OCI-LY1 (cell line): Measurements from ENCODE around the gene PLCB4.

ENCODE experiments used
- H2AFZ ChIP-seq: fragments of 200-600 bp; sonication (generic), shearing (Covaris generic); 2 replicates; pipeline ENCODE4 v1.6.0; 2014; ENCODE audit warnings: antibody characterized with exemption, mild to moderate bottlenecking, low read length
- H3F3A ChIP-seq: fragments of 200-600 bp; sonication (generic), shearing (Covaris generic); 2 replicates; pipeline ENCODE4 v1.6.0; 2014; ENCODE audit warnings: mild to moderate bottlenecking, antibody characterized with exemption, low read length, moderate library complexity; ENCODE audit not compliant: insufficient read depth
- H3K27ac ChIP-seq: fragments of 200-600 bp; sonication (generic); 2 replicates; pipeline ENCODE4 v1.5.1; 2014; ENCODE audit warnings: low read length, mixed run types, mild to moderate bottlenecking, low read depth; ENCODE audit not compliant: poor library complexity, severe bottlenecking
- H3K27me3 ChIP-seq: fragments of 200-600 bp; sonication (generic); 2 replicates; pipeline ENCODE4 v1.6.0; 2014; ENCODE audit warnings: antibody characterized with exemption, mild to moderate bottlenecking, low read length, moderate library complexity; ENCODE audit not compliant: insufficient read depth
- H3K36me3 ChIP-seq: fragments of 200-600 bp; sonication (generic); 2 replicates; pipeline ENCODE4 v1.6.1; 2014; ENCODE audit warnings: mild to moderate bottlenecking, antibody characterized with exemption, low read length, moderate library complexity, mixed read lengths; ENCODE audit not compliant: insufficient read depth
- H3K4me1 ChIP-seq: fragments of 200-600 bp; sonication (generic); 2 replicates; pipeline ENCODE4 v1.5.1; 2014; ENCODE audit warnings: mild to moderate bottlenecking, low read length, moderate library complexity; ENCODE audit not compliant: insufficient read depth, severe bottlenecking
- H3K4me2 ChIP-seq: fragments of 200-600 bp; sonication (generic), shearing (Covaris generic); 2 replicates; pipeline ENCODE4 v1.6.1; 2014; ENCODE audit warnings: low read length
- H3K4me3 ChIP-seq: fragments of 200-600 bp; sonication (generic); 2 replicates; pipeline ENCODE4 v1.5.1; 2014; ENCODE audit warnings: low read length, low read depth, mild to moderate bottlenecking, mixed read lengths; ENCODE audit not compliant: poor library complexity, severe bottlenecking
- H3K79me2 ChIP-seq: fragments of 200-600 bp; shearing (Covaris generic); 2 replicates; pipeline ENCODE4 v1.6.1; 2016; ENCODE audit warnings: mixed run types, low read length, mixed read lengths; ENCODE audit not compliant: insufficient read depth
- H3K9ac ChIP-seq: fragments of 200-600 bp; sonication (generic), shearing (Covaris generic); 2 replicates; pipeline ENCODE4 v1.6.1; 2014; ENCODE audit warnings: mild to moderate bottlenecking, low read length, mixed read lengths
- H3K9me2 ChIP-seq: fragments of 200-600 bp; sonication (generic), shearing (Covaris generic); 2 replicates; pipeline ENCODE4 v1.6.1; 2014; ENCODE audit warnings: low read depth, mild to moderate bottlenecking, low read length, mixed read lengths
- H3K9me3 ChIP-seq: fragments of 200-600 bp; shearing (Covaris generic); 2 replicates; pipeline ENCODE4 v1.6.1; 2014; ENCODE audit warnings: low read length, mixed read lengths
- H4K20me1 ChIP-seq: fragments of 200-600 bp; sonication (generic), shearing (Covaris generic); 2 replicates; pipeline ENCODE4 v1.6.0; 2016; ENCODE audit warnings: mild to moderate bottlenecking, low read length; ENCODE audit not compliant: insufficient read depth
- EZH2 ChIP-seq: fragments of 200-600 bp; sonication (generic), shearing (Covaris generic); IDR thresholded peaks from 2 replicates; pipeline ENCODE4 v1.8.0; 2017; ENCODE audit warnings: borderline replicate concordance, mixed run types, mild to moderate bottlenecking, antibody characterized with exemption, low read length, moderate library complexity, mixed read lengths
- TF ChIP-seq, protein P1 (sequence below): fragments of 200-600 bp; sonication (generic), shearing (Covaris generic); IDR thresholded peaks from 2 replicates; pipeline ENCODE4 v1.5.1; 2017; ENCODE audit warnings: mild to moderate bottlenecking, antibody characterized with exemption, low read length, moderate library complexity, mixed read lengths

PLCB4 gene

DNA sequence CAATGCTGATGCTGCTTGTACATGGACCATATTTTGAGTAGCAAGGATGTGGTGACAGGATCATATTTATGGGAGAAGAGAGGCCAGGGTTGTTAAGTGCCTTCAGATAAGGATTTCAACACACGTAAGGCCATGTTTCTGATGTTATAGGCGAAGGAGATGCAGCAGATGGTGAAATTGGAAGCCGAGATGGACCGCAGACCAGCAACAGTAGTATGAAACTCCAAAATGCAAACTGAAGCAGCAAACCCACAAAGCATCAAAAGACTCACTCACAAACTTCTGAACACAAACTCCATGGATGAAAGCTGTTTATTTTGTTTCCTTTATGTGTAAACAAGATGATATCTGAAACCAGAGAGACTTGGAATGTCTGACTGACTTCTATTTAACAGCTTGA, 409.9 kb downstream of the PLCB4 start:
- H3K4me1 ChIP-seq, result no peaks in the 10 kb centered on the region
- no peaks in the 10 kb centered on the region for H3K36me3 ChIP-seq
- no peak overlapping the region for H3K27ac ChIP-seq
- H4K20me1 ChIP-seq, result no peaks in the 10 kb centered on the region
- no peak overlapping the region for H3K4me2 ChIP-seq
- H3K9ac ChIP-seq, result no peak overlapping the region
- no peaks in the 10 kb centered on the region for H3K9me3 ChIP-seq
- no peak overlapping the region for H3K4me3 ChIP-seq
- H3K27me3 ChIP-seq, result 0 out of 2 replicates have a peak, but pooled peaks cover 4% of the 10 kb centered on the region
- H2AFZ ChIP-seq, result no peak overlapping the region
- no peaks in the 10 kb centered on the region for H3K79me2 ChIP-seq
- H3K9me2 ChIP-seq, result no peaks in the 10 kb centered on the region
- H3F3A ChIP-seq, result no peaks in the 10 kb centered on the region
- no peak for TF ChIP-seq EZH2
- TF ChIP-seq, protein P1, sequence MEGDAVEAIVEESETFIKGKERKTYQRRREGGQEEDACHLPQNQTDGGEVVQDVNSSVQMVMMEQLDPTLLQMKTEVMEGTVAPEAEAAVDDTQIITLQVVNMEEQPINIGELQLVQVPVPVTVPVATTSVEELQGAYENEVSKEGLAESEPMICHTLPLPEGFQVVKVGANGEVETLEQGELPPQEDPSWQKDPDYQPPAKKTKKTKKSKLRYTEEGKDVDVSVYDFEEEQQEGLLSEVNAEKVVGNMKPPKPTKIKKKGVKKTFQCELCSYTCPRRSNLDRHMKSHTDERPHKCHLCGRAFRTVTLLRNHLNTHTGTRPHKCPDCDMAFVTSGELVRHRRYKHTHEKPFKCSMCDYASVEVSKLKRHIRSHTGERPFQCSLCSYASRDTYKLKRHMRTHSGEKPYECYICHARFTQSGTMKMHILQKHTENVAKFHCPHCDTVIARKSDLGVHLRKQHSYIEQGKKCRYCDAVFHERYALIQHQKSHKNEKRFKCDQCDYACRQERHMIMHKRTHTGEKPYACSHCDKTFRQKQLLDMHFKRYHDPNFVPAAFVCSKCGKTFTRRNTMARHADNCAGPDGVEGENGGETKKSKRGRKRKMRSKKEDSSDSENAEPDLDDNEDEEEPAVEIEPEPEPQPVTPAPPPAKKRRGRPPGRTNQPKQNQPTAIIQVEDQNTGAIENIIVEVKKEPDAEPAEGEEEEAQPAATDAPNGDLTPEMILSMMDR, result no peak

DNA sequence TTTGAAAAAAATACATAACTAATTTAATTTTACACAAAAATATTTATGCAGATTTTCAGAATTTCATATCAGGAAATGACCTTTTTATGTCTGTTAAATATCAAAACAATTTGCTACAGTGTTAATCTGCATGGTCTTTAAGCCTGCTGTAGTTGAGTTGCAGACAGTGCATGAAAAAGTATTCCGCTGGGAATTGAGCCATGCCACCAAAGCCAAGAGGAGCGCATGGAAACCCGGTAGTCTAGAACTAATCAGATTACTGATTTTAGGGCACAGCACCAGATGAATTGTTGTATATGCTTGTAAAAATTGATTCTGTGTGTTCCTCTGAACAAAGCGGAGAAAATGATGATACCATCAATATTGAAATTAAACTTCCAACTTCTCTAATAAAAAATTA, 411.2 kb downstream of the PLCB4 start:
- Histone ChIP-seq H3K9me2 (no peaks in the 10 kb centered on the region), H3K36me3 (no peaks in the 10 kb centered on the region), H3F3A (no peaks in the 10 kb centered on the region), H3K9me3 (no peaks in the 10 kb centered on the region), H3K27me3 (0 out of 2 replicates have a peak, but pooled peaks cover 4% of the 10 kb centered on the region), H2AFZ (no peak overlapping the region), H3K9ac (no peak overlapping the region), H3K4me3 (no peak overlapping the region), H3K79me2 (no peaks in the 10 kb centered on the region), H4K20me1 (no peaks in the 10 kb centered on the region), H3K4me1 (no peaks in the 10 kb centered on the region), H3K4me2 (no peak overlapping the region), H3K27ac (no peak overlapping the region)
- TF ChIP-seq EZH2, result no peak
- TF ChIP-seq, protein P1, result no peak

DNA sequence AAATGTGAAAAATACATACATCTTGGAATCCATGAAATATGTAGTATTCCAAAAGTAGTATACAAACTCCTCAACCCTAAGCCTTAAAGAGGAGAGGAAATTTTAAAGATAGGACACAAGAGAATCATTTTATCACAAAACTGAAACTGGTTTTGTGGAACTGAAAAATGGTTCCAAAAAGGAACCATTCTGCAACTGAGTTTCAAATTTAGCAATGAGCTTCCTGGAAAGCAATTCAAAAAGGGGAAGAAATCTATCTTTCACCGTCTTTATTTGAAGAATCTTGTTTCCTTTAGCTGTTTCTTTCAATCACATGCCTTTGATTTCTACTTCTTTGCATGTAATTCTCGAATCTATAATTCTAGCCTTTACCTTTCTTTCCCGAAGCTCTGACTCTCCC, 413.3 kb downstream of the PLCB4 start:
- H3K4me2 ChIP-seq, result no peak overlapping the region
- H4K20me1 ChIP-seq, result no peaks in the 10 kb centered on the region
- no peaks in the 10 kb centered on the region for H3F3A ChIP-seq
- no peak overlapping the region for H3K27ac ChIP-seq
- H3K4me3 ChIP-seq, result no peak overlapping the region
- TF ChIP-seq, protein P1, result no peak
- TF ChIP-seq EZH2, result no peak
- no peaks in the 10 kb centered on the region for H3K9me2 ChIP-seq
- no peak overlapping the region for H2AFZ ChIP-seq
- no peaks in the 10 kb centered on the region for H3K27me3 ChIP-seq
- H3K9ac ChIP-seq, result no peak overlapping the region
- no peaks in the 10 kb centered on the region for H3K9me3 ChIP-seq
- no peaks in the 10 kb centered on the region for H3K36me3 ChIP-seq
- no peaks in the 10 kb centered on the region for H3K79me2 ChIP-seq
- H3K4me1 ChIP-seq, result no peaks in the 10 kb centered on the region
